ENCODE results near the gene SFMBT2.
"Not testable (repeated sequence)": the region's sequence is repeated elsewhere in the genome, so short reads cannot be mapped to it uniquely, and the experiment has no call there.

The SFMBT2 gene

GRCh38 chr10:7190772-7191171, 220.1 kb downstream of the SFMBT2 start:
- Histone ChIP-seq H3K36me3 (ENCODE audit: control insufficient read depth in 5 of 5, insufficient read depth in 5 of 5, low read length in 5 of 5) (peaks cover 0 to 30% (median 11%) of the 10 kb centered on the region in 5 donors), H3K9me3 (ENCODE audit: control insufficient read depth in 5 of 5, low read length in 5 of 5) (peaks cover 4 to 10% (median 9%) of the 10 kb centered on the region in 5 donors)
- not testable (repeated sequence) for H3K9ac ChIP-seq (ENCODE audit: low read length in 5 of 5); H3K4me1 ChIP-seq (ENCODE audit: control insufficient read depth in 5 of 5, insufficient read depth in 5 of 5, low read length in 5 of 5); H3K27me3 ChIP-seq (ENCODE audit: control insufficient read depth in 5 of 5, insufficient read depth in 4 of 5, low read length in 5 of 5); H3K4me3 ChIP-seq (ENCODE audit: low read depth in 1 of 5, low read length in 5 of 5); H3K27ac ChIP-seq (ENCODE audit: low read depth, low read length)

DNA sequence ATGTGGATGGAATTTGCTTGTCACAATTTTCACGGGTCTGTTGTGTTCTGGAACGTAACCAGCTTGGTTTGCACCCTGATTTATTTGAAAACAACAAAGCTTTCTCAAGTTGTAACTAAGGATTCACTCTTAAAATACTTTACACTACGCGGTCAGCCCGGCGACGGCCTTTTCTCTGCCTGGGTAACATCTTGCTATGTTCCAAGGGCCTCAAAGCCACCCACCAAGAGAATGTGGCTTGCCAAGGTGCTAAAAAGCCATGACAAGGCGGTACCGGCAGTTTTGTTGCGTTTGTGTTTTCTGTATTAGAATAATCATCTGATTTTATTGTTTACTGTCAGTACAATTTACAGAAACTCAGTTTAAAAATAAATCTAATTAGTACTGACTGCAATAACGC, 220.9 kb downstream of the SFMBT2 start:
- Histone ChIP-seq H3K27ac (ENCODE audit: low read depth, low read length) (no peak overlapping the region), H3K4me1 (ENCODE audit: control insufficient read depth in 5 of 5, insufficient read depth in 5 of 5, low read length in 5 of 5) (peaks cover 0 to 3% (median 0%) of the 10 kb centered on the region in 5 donors), H3K9ac (ENCODE audit: low read length in 5 of 5) (no peak overlapping the region), H3K27me3 (ENCODE audit: control insufficient read depth in 5 of 5, insufficient read depth in 4 of 5, low read length in 5 of 5) (no peaks in the 10 kb centered on the region), H3K9me3 (ENCODE audit: control insufficient read depth in 5 of 5, low read length in 5 of 5) (peaks cover under 1 to 3% (median 2%) of the 10 kb centered on the region in 5 donors), H3K4me3 (ENCODE audit: low read depth in 1 of 5, low read length in 5 of 5) (no peak overlapping the region), H3K36me3 (ENCODE audit: control insufficient read depth in 5 of 5, insufficient read depth in 5 of 5, low read length in 5 of 5) (peaks cover 0 to 22% (median 8%) of the 10 kb centered on the region in 5 donors)

DNA sequence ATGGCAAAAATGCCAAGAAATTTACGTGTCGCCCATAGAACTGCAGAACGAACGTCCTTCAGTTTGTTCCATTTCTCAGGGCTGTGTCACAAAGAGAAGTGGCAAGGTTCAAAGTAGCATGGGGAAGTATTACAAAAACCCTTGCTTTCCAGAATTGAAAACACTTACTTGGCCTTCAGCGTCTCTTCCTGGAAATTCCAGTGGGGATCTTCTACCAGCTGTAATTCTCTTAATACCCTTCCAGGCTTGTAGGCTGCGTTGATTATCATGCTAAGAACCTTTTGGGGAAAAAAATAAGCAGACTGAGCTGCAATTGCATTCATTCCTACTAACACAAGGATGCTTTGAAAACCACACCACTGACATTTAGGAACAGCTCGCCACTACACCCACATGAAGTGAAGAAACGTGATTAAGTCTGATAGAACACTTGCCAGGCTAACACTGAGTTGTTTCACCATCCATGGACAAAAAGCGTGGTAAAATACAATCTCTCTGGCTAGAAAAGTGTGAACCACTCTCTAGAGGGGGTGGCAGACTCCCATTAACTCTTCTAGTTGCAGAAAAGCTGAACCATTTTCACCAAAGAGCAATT, 222.3 kb downstream of the SFMBT2 start:
- peaks cover 0 to 15% (median 3%) of the 10 kb centered on the region in 5 donors for H3K36me3 ChIP-seq (ENCODE audit: control insufficient read depth in 5 of 5, insufficient read depth in 5 of 5, low read length in 5 of 5)
- peaks cover 0 to 3% (median 0%) of the 10 kb centered on the region in 5 donors for H3K4me1 ChIP-seq (ENCODE audit: control insufficient read depth in 5 of 5, insufficient read depth in 5 of 5, low read length in 5 of 5)
- H3K4me3 ChIP-seq (ENCODE audit: low read depth in 1 of 5, low read length in 5 of 5), result no peak overlapping the region
- H3K27ac ChIP-seq (ENCODE audit: low read depth, low read length), result no peak overlapping the region
- H3K27me3 ChIP-seq (ENCODE audit: control insufficient read depth in 5 of 5, insufficient read depth in 4 of 5, low read length in 5 of 5), result no peaks in the 10 kb centered on the region
- H3K9me3 ChIP-seq (ENCODE audit: control insufficient read depth in 5 of 5, low read length in 5 of 5), result no peaks in the 10 kb centered on the region
- no peak overlapping the region for H3K9ac ChIP-seq (ENCODE audit: low read length in 5 of 5)

DNA sequence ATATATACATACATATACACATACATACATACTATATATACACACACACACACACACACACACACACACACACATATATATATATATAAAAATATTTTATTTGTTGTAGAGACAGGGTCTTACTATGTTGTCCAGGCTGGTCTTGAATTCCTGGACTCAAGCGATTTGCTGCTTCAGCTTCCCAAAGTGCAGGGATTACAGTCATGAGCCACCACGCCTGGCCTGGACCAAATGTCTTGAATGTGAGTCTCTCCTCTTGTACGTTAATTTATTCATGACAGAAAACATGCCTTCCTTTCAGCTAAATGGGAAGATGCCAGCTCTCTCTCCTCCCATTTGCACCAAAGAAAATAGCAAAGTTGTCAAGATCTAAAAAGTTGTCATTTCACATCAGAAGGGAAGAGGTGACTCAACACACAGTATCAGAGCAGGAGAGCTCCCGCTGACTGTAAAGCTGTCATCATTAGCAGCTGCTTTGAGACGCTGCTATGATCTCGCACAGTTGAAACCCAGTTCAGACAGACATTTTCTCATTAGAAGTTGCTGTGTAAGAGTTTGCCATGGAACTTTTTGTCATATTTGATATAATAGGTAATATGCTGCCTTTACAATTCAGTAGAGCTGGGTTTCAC, 224.3 kb downstream of the SFMBT2 start:
- Histone ChIP-seq H3K9me3 (ENCODE audit: control insufficient read depth in 5 of 5, low read length in 5 of 5) (no peaks in the 10 kb centered on the region), H3K27me3 (ENCODE audit: control insufficient read depth in 5 of 5, insufficient read depth in 4 of 5, low read length in 5 of 5) (no peaks in the 10 kb centered on the region), H3K27ac (ENCODE audit: low read depth, low read length) (no peak overlapping the region), H3K4me1 (ENCODE audit: control insufficient read depth in 5 of 5, insufficient read depth in 5 of 5, low read length in 5 of 5) (peaks cover 0 to 3% (median 0%) of the 10 kb centered on the region in 5 donors), H3K4me3 (ENCODE audit: low read depth in 1 of 5, low read length in 5 of 5) (no peak overlapping the region), H3K9ac (ENCODE audit: low read length in 5 of 5) (no peak overlapping the region), H3K36me3 (ENCODE audit: control insufficient read depth in 5 of 5, insufficient read depth in 5 of 5, low read length in 5 of 5) (peaks cover 0 to 12% (median 0%) of the 10 kb centered on the region in 5 donors)

DNA sequence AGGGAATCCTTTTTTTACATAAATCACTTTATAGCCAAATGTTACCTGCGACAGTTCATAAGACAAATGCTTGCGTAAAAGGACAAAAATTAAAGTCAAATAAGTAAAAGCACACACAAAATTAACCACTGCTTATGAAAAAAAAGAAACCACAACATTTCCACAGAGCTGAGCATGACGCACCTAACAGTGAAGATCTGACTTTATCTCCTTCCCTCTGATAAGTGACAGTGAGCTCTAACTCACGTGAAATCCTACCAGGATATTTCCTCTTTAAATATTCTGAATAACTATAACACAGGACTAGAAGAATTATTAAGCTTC, 225.5 kb downstream of the SFMBT2 start:
- Histone ChIP-seq H3K9me3 (ENCODE audit: control insufficient read depth in 5 of 5, low read length in 5 of 5) (no peaks in the 10 kb centered on the region), H3K4me1 (ENCODE audit: control insufficient read depth in 5 of 5, insufficient read depth in 5 of 5, low read length in 5 of 5) (peaks cover 0 to 3% (median 0%) of the 10 kb centered on the region in 5 donors), H3K36me3 (ENCODE audit: control insufficient read depth in 5 of 5, insufficient read depth in 5 of 5, low read length in 5 of 5) (peaks cover 0 to 12% (median 0%) of the 10 kb centered on the region in 5 donors), H3K27me3 (ENCODE audit: control insufficient read depth in 5 of 5, insufficient read depth in 4 of 5, low read length in 5 of 5) (no peaks in the 10 kb centered on the region), H3K27ac (ENCODE audit: low read depth, low read length) (no peak overlapping the region), H3K9ac (ENCODE audit: low read length in 5 of 5) (no peak overlapping the region), H3K4me3 (ENCODE audit: low read depth in 1 of 5, low read length in 5 of 5) (no peak overlapping the region)

- Histone ChIP-seq H3K4me1 (ENCODE audit: control insufficient read depth in 5 of 5, insufficient read depth in 5 of 5, low read length in 5 of 5) (peaks cover 0 to 3% (median 0%) of the 10 kb centered on the region in 5 donors), H3K27me3 (ENCODE audit: control insufficient read depth in 5 of 5, insufficient read depth in 4 of 5, low read length in 5 of 5) (no peaks in the 10 kb centered on the region), H3K4me3 (ENCODE audit: low read depth in 1 of 5, low read length in 5 of 5) (no peak overlapping the region), H3K36me3 (ENCODE audit: control insufficient read depth in 5 of 5, insufficient read depth in 5 of 5, low read length in 5 of 5) (peaks cover 0 to 12% (median 0%) of the 10 kb centered on the region in 5 donors), H3K27ac (ENCODE audit: low read depth, low read length) (no peak overlapping the region), H3K9me3 (ENCODE audit: control insufficient read depth in 5 of 5, low read length in 5 of 5) (no peaks in the 10 kb centered on the region), H3K9ac (ENCODE audit: low read length in 5 of 5) (no peak overlapping the region)
Measured at GRCh38 chr10:7184660-7185366, 226.0 kb downstream of the SFMBT2 start.

DNA sequence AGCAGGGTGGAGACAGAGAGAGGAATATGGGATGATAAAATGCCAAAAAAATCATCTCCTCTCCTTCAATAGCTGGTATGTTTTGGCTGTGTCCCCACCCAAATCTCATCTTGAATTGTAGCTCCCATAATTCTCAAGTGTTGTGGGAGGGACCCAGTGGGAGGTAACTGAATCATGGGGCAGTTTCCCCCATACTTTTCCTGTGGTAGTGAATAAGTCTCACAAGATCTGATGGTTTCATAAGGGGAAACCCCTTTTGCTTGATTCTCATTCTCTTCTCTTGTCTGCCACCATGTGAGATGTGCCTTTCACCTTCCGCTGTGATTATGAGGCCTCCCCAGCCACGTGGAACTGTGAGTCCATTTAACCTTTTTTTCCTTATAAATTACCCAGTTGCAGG, 226.7 kb downstream of the SFMBT2 start:
- not testable (repeated sequence) for H3K36me3 ChIP-seq (ENCODE audit: control insufficient read depth in 5 of 5, insufficient read depth in 5 of 5, low read length in 5 of 5); H3K27me3 ChIP-seq (ENCODE audit: control insufficient read depth in 5 of 5, insufficient read depth in 4 of 5, low read length in 5 of 5); H3K9ac ChIP-seq (ENCODE audit: low read length in 5 of 5); H3K9me3 ChIP-seq (ENCODE audit: control insufficient read depth in 5 of 5, low read length in 5 of 5); H3K4me3 ChIP-seq (ENCODE audit: low read depth in 1 of 5, low read length in 5 of 5); H3K27ac ChIP-seq (ENCODE audit: low read depth, low read length); H3K4me1 ChIP-seq (ENCODE audit: control insufficient read depth in 5 of 5, insufficient read depth in 5 of 5, low read length in 5 of 5)

- not testable (repeated sequence) for H3K27ac ChIP-seq (ENCODE audit: low read depth, low read length); H3K4me1 ChIP-seq (ENCODE audit: control insufficient read depth in 5 of 5, insufficient read depth in 5 of 5, low read length in 5 of 5); H3K4me3 ChIP-seq (ENCODE audit: low read depth in 1 of 5, low read length in 5 of 5); H3K9ac ChIP-seq (ENCODE audit: low read length in 5 of 5); H3K9me3 ChIP-seq (ENCODE audit: control insufficient read depth in 5 of 5, low read length in 5 of 5); H3K27me3 ChIP-seq (ENCODE audit: control insufficient read depth in 5 of 5, insufficient read depth in 4 of 5, low read length in 5 of 5); H3K36me3 ChIP-seq (ENCODE audit: control insufficient read depth in 5 of 5, insufficient read depth in 5 of 5, low read length in 5 of 5)
Measured at GRCh38 chr10:7182327-7182726, 228.5 kb downstream of the SFMBT2 start.

DNA sequence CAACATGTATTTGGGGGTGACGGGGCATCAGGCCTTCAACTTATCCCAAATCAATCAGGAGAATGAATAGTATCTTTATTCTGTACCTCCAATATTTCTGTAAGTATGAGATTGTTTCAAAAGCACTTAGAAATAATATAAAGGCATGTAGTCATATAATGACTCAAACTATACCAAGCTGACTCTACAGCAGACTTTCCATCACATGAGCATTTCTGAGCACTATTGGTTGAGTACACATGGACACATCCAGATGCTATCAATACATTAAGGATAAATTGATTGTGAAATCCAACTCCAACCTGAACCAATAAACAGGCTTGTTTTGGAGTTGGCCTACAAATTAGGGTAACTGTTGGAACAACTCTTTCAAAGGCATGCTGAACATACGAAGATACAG, 229.4 kb downstream of the SFMBT2 start:
- H3K9me3 ChIP-seq (ENCODE audit: control insufficient read depth in 5 of 5, low read length in 5 of 5), result no peaks in the 10 kb centered on the region
- no peak overlapping the region for H3K9ac ChIP-seq (ENCODE audit: low read length in 5 of 5)
- H3K27ac ChIP-seq (ENCODE audit: low read depth, low read length), result no peak overlapping the region
- H3K4me3 ChIP-seq (ENCODE audit: low read depth in 1 of 5, low read length in 5 of 5), result no peak overlapping the region
- H3K27me3 ChIP-seq (ENCODE audit: control insufficient read depth in 5 of 5, insufficient read depth in 4 of 5, low read length in 5 of 5), result no peaks in the 10 kb centered on the region
- H3K4me1 ChIP-seq (ENCODE audit: control insufficient read depth in 5 of 5, insufficient read depth in 5 of 5, low read length in 5 of 5), result peaks cover 0 to 2% (median 0%) of the 10 kb centered on the region in 5 donors
- peaks cover 0 to 11% (median 0%) of the 10 kb centered on the region in 5 donors for H3K36me3 ChIP-seq (ENCODE audit: control insufficient read depth in 5 of 5, insufficient read depth in 5 of 5, low read length in 5 of 5)

DNA sequence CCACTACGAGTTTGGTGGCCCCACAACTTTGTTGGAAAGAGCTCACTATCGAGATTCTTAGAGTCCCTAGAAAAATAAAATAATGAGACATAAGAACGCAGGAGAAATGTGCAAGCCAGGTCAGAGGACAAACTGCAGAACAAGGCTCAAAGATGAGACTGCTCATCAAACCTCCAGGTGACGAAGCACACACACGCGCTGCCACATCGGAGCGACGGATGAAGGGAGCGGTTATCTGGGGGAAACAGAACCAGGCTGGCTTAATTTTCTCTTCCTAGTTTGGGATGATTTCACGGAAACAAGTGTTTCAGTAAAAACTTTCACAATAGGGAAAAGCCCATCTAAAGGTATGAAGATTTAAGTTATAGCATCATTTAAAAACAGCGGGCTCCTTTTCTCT, 231.3 kb downstream of the SFMBT2 start:
- Histone ChIP-seq H3K9ac (ENCODE audit: low read length in 5 of 5) (no peak overlapping the region), H3K36me3 (ENCODE audit: control insufficient read depth in 5 of 5, insufficient read depth in 5 of 5, low read length in 5 of 5) (peaks cover 0 to 30% (median 11%) of the 10 kb centered on the region in 5 donors)

More for the DNA sequence above, 231.3 kb downstream of the SFMBT2 start:
- H3K27me3 ChIP-seq (ENCODE audit: control insufficient read depth in 5 of 5, insufficient read depth in 4 of 5, low read length in 5 of 5), result no peaks in the 10 kb centered on the region
- no peak overlapping the region for H3K4me3 ChIP-seq (ENCODE audit: low read depth in 1 of 5, low read length in 5 of 5)
- no peak overlapping the region for H3K27ac ChIP-seq (ENCODE audit: low read depth, low read length)
- peaks cover 0 to 3% (median 0%) of the 10 kb centered on the region in 5 donors for H3K9me3 ChIP-seq (ENCODE audit: control insufficient read depth in 5 of 5, low read length in 5 of 5)
- no peaks in the 10 kb centered on the region for H3K4me1 ChIP-seq (ENCODE audit: control insufficient read depth in 5 of 5, insufficient read depth in 5 of 5, low read length in 5 of 5)
